Measurements from ENCODE around the gene RRM2.
"Not testable (repeated sequence)": the region's sequence is repeated elsewhere in the genome, so short reads cannot be mapped to it uniquely, and the experiment has no call there.

Gene RRM2

DNA sequence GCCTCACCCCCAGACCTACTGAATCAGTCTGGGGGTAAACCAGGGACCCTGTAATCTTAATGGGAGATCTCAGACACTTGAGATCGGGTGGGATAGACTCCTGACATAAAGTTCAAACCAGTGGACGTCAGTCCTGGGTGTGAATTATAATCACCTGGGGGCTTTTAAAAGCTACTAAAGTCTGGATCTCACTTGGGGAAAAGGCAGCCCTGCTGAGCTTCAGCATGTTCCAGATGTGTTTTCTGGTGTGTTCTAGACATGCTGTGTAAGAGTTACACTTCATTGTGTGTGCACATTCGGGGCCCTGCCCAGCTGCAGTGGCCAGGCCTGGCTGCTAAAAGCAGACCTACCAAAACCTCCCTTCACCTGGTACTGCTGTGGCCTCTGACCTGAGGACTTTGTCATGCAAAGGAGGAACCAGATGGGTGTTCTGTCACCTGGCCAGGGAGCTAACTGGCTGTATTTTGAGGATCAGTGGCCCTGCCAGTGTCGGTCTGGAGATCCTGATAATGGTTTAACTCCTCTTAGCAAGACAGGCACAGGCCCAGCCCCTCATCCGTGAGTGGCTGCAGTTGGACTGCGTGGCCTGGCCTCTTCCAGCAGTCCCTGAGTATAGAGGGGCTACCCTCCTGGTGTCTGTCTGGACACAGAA, 10.6 kb downstream of the RRM2 start:
- DNase-seq: no peak

GRCh38 chr2:10135296-10136089, 13.0 kb downstream of the RRM2 start:
- no peak for DNase-seq

- DNase-seq: no peak
Measured at GRCh38 chr2:10136101-10136934, 13.8 kb downstream of the RRM2 start.

DNA sequence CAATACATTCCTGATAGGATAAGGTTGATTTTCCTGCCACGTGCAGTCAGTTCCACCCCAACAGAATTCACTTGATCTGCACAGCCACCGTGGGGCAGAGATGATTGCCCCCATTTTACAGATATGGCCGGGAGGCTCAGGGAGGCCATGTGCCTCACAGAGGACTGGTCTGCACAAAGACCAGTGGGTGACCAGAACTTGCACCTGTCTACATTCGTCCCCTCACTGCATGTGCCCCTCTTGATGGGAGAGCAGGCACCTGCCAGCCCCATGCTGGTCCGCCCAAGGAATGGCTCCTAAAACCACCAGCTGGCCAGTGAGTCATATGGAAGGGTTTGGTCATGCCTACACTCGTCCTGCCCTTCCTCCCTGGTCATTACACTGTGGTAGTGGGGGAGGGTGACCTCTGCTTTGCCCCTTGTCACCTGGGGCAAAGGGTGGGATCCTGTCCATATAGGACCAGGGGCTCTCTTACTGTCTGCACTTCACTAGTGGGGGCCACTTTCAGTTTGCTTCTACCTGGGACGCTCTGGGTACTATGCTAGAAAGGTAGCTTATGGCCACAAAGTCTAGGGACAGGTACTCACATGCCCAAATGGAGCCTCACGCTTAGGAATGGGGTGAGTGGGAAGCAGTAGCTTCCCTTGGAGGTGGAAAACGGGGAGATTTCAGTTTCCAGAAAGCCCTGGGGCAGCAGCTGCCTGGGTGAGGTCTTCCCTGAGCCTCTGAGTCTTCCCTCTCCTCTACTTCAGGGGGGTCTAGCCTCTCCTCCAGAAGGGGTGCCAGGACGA, 14.7 kb downstream of the RRM2 start:
- no peak for DNase-seq

- no peak for DNase-seq
Measured at GRCh38 chr2:10139536-10139935, 17.0 kb downstream of the RRM2 start.

- DNase-seq: no peak
Measured at GRCh38 chr2:10140841-10141610, 18.5 kb downstream of the RRM2 start.

GRCh38 chr2:10141736-10142639, 19.4 kb downstream of the RRM2 start:
- DNase-seq: no peak

GRCh38 chr2:10142640-10142965, 20.1 kb downstream of the RRM2 start:
- no peak for DNase-seq

DNA sequence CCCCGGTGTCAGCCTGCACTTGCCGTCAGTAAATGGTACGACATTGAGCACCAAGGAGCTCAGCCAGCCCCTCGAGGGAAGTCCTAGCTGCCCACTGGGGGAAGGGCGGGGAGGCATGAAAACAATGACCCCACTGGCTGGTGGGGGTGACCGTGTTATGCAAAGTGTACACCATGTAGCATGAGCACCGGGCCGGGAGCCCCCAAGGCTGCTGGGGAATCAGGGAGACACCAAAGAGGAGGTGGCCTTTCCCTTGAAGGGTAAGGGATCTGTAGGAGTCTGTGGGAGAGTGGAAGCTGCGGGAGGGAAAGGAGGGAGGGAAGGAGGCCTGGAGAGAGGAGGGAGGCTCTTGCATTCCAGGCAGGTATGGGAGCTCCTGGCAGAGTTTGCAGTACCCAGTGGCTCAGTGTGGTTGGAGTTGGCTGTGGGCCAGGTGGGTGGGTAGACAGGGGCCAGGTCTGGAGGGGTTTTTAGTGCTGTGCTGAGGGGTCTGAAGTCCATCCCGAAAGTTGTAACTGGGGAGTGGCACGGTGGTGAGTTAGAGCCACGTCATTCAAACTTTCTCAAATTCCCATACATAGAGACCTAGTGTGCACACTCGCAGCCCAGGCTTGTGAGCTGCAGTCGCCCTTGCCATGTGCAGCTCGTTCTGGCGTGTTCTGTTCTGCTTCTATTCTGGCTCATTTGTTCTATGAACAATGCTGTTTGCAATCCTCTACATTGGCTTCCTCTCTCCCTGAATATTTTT, 22.4 kb downstream of the RRM2 start:
- no peak for DNase-seq

GRCh38 chr2:10145519-10146357, 23.2 kb downstream of the RRM2 start:
- DNase-seq: no peak

- DNase-seq: no peak
Measured at GRCh38 chr2:10146366-10147005, 23.9 kb downstream of the RRM2 start.

DNA sequence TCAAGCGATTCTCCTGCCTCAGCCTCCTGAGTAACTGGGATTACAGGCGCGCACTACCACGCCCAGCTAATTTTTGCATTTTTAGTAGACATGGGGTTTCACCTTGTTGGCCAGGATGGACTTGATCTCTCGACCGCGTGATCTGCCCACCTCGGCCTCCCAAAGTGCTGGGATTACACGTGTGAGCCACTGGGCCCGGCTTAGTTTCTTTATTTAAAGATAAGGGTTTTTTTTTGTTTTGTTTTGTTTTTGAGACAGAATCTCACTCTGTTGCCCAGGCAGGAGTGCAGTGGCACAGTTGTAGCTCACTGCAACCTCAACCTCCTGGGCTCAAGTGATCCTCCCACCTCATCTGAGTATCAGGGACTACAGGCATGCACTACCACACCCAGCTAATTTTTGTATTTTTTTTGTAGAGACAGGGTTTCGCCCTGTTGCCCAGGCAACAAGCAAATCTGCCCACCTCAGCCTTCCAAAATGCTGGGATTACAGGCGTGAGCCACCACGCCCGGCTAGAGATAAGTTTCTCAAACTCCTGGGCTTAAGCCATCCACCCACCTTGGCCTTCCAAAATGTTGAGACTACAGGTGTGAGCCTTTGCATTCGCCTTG, 24.6 kb downstream of the RRM2 start:
- DNase-seq: not testable (repeated sequence)

GRCh38 chr2:10148268-10148667, 25.7 kb downstream of the RRM2 start:
- no peak for DNase-seq

DNA sequence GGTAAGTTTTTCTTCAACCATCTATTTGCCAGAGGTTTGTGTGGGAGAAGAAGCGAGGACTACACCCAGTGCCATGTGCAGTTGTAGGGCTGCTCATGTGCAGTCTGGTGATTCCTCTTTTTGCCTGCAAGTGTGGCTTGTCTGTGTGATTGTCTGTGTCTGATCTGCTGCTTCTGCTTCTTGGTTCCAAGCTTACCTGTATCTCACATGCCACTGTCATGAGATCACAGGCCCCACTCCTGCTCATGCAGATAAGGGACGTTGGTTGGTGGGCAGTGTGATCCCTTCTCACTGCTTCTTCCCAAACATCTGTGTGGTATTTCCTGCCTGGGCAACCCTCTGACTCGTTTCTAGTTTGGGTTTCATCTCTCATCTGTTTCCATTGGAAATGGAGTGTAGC, 27.1 kb downstream of the RRM2 start:
- DNase-seq: no peak

DNA sequence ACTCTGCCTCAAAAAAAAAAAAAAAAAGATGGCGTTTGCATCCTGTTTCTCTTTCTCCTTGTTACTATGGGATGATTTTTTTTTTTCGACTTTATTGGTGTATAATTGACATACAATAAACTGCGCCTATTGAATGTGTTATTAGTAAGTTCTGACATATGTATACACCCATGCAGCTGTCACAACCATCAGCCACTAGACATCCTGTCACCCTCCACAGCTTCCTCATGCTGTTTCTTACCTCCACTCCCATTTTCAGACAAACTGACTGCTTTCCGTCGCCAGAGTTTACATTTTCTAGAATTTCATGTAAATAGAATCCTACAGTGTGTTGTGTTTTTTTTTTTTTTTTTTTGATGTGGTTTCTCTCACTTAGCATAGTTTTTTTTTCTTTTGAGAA, 27.9 kb downstream of the RRM2 start:
- no peak for DNase-seq

DNA sequence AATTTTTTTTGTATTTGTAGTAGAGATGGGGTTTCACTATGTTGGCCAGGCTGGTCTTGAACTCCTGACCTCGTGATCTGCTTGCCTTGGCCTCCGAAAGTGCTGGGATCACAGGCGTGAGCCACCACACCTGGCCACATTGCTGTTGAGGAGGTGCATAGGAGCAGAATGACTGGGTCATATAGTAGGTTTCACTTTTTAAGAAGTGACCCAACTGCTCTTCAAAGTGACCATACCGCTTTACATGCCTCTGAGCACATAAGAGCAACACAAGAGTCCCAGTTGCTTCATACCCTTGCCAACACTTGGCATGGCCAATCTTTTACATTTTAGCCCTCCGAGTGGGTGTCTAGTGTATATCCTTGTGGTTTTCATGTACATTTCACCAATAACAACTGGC, 28.9 kb downstream of the RRM2 start:
- no peak for DNase-seq

GRCh38 chr2:10157293-10157692, 34.8 kb downstream of the RRM2 start:
- no peak for DNase-seq

GRCh38 chr2:10158681-10159080, 36.1 kb downstream of the RRM2 start:
- DNase-seq: no peak

Measured in CD4-positive, alpha-beta T cell treated with Interleukin-4 for 4 hours (primary cell).